ENCODE measurements around the gene MLYCD.
A peak's percentile ranks its signal among the peaks of the same experiment; 100 is the strongest.

The MLYCD gene

DNA sequence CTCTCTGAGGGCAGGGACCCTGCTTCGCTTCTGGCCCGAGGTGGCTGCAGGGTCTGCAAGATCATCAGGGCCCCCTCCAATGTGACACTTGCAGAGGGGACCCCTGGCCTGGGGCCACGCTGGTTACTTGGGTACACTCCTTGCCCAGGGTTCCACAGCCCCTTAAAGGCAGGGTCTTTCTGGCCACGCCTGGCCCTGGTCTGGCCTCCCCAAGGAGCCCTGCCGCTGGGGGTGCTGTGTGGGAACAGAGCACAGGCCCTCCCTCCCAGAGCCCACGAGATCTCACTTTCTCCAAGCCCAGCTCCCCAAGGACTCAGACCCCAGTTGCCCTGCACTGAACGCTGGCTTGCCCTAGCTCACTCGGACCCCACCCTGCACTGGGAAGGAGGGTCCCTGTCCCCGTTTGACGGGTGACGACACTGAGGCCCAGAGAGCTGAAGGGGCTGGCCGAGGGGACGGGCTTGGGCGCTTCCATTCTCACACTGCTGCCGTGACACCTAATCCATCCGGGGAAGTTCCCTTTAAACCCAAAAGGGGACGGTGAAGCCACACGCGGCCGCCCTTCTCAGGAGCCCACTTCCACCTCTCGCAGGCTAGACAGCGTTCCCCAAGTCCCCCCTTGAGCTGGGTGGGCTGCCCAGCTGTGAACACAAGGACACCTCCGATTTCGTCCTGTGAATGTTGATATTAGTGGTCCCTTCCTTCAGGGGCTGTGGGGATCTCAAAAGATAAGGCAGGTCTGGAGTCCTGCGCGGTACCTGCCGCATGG lies 27.2 kb downstream of the MLYCD start:
- TF ChIP-seq, protein P1, sequence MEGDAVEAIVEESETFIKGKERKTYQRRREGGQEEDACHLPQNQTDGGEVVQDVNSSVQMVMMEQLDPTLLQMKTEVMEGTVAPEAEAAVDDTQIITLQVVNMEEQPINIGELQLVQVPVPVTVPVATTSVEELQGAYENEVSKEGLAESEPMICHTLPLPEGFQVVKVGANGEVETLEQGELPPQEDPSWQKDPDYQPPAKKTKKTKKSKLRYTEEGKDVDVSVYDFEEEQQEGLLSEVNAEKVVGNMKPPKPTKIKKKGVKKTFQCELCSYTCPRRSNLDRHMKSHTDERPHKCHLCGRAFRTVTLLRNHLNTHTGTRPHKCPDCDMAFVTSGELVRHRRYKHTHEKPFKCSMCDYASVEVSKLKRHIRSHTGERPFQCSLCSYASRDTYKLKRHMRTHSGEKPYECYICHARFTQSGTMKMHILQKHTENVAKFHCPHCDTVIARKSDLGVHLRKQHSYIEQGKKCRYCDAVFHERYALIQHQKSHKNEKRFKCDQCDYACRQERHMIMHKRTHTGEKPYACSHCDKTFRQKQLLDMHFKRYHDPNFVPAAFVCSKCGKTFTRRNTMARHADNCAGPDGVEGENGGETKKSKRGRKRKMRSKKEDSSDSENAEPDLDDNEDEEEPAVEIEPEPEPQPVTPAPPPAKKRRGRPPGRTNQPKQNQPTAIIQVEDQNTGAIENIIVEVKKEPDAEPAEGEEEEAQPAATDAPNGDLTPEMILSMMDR (IDR thresholded peaks at IDR 0.05; ENCODE audit: control extremely low read depth, extremely low read depth, low read depth, missing control alignments) = peak; percentile 7
- POLR2A ChIA-PET = no interaction called here
- CTCF ChIA-PET = interaction anchor here (0.7 to 6.4 kb wide), 14 partner anchors 9 to 261 kb away, joined by 3 to 45 read pairs (median 4); partner anchors contain the start of genes OSGIN1 and TAF1C
- no peak for DNase-seq (ENCODE audit: extremely low spot score)

DNA sequence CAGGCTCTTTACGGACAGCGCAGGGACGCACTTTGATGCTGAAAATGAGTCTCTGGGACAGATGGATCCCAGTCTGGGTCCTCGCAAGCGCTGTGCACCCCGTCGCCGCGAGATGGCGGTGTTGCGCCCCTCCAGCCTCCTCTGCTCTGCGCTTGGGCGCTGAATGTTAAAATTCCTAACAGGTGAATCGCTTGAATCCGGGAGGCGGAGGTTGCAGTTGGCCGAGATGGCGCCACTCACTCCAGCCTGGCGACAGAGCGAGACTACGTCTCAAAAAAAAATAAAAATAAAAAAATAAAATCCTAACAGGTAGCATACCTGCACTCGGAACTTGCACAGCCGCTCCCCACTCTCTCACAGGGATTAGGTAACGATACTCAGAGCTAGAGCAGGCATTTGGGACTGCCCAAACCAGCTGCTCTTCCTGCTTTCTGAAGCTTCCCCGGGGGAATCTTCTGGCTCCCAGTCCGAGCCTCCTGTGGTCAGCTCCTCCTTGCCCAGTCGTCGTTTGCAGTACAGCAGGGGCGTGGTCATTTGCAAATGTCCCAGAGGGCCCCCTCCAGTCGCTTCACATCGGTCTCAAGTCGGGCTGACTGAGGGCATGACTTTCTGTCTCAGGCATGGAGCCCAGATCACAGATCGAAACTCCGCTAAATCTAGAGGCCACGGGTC lies 27.9 kb downstream of the MLYCD start:
- CTCF ChIA-PET = interaction anchor here (0.7 to 6.4 kb wide), 15 partner anchors 10 to 260 kb away, joined by 3 to 45 read pairs (median 4); partner anchors contain the start of genes OSGIN1 and TAF1C
- TF ChIP-seq, protein P1 (IDR thresholded peaks at IDR 0.05; ENCODE audit: control extremely low read depth, extremely low read depth, low read depth, missing control alignments) = peak; percentile 98
- POLR2A ChIA-PET = no interaction called here
- DNase-seq (ENCODE audit: extremely low spot score) = peak; percentile 84

DNA sequence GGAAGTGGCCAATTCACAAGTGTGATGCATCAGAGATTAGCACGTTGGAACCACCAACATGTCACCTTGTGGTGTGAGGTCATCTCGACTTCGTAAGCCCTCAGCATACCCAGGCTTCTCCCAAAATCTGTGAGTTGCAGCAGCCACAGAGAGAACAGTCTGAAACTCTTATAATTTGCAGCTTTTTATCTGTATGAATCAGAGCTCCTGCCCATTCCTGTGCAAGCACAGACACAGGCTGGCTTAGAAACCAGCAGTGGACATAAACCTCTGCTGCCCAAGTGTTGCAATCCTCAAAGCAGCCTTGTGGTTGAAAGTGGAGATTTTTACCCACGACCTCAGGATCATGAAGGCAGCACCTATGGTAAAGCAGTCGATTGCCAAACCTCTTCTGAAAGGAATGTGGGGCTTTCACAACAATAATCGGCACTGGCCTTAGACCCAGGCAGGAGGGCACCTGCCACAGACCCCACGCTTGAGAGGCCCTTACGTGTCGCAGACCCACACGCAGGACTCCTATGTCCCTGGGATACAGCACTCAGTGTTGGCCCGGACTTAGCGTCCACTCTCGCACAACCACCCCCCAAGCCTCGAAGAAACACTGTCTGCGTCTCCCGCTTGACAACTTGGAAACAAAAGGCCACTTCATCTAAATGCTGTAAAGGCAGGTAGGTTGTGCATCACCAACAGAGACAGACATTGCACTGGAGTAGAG lies 29.6 kb downstream of the MLYCD start:
- DNase-seq (ENCODE audit: extremely low spot score) = no peak
- POLR2A ChIA-PET = no interaction called here
- CTCF ChIA-PET = interaction anchor here (1.2 to 6.4 kb wide), 8 partner anchors 10 to 260 kb away, joined by 4 to 45 read pairs (median 6); partner anchors contain the start of genes OSGIN1 and TAF1C
- TF ChIP-seq, protein P1 (IDR thresholded peaks at IDR 0.05; ENCODE audit: control extremely low read depth, extremely low read depth, low read depth, missing control alignments) = no peak

DNA sequence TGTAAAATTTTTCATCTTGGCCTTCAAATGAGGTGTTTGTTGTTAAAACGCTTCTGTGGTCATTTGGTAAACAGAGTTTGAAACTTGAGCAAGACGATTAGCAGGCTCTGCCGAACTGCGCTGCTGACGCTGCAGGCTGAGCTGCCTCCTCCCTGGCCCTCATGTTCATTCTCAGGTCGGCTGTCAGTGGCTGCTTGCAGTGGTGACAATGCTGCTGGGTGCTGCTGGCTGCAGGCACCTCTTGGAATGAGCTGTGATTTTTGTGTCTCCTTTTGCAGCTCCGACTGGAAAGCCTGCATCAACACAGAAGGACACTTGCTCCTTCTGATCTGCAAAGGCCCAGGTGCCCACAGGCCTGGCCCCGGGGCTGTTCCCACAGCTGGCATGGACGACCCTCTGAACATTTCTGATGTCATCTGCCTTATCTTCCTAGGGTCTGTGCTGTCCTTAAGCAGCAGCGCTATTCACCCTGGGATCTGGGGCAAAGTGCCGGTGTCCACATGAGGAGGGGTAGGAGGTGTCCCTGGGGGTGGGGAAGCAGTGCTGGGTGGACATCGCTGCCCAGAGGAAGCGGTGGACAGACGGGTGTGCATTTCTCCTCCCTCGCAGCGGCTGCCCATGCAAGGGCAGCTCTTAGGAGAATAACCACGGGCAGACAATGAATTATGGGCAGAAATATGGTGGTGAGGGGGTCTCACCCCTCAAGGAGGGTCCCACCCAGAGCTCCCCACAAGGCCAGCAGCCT lies 31.1 kb downstream of the MLYCD start:
- DNase-seq (ENCODE audit: extremely low spot score) = no peak
- ChIA-PET CTCF (interaction anchor here (1.0 to 2.3 kb wide), 7 partner anchors 8 to 259 kb away, joined by 3 to 10 read pairs (median 4); partner anchors contain the start of gene TAF1C), POLR2A (no interaction called here)
- TF ChIP-seq, protein P1 (IDR thresholded peaks at IDR 0.05; ENCODE audit: control extremely low read depth, extremely low read depth, low read depth, missing control alignments) = no peak

DNA sequence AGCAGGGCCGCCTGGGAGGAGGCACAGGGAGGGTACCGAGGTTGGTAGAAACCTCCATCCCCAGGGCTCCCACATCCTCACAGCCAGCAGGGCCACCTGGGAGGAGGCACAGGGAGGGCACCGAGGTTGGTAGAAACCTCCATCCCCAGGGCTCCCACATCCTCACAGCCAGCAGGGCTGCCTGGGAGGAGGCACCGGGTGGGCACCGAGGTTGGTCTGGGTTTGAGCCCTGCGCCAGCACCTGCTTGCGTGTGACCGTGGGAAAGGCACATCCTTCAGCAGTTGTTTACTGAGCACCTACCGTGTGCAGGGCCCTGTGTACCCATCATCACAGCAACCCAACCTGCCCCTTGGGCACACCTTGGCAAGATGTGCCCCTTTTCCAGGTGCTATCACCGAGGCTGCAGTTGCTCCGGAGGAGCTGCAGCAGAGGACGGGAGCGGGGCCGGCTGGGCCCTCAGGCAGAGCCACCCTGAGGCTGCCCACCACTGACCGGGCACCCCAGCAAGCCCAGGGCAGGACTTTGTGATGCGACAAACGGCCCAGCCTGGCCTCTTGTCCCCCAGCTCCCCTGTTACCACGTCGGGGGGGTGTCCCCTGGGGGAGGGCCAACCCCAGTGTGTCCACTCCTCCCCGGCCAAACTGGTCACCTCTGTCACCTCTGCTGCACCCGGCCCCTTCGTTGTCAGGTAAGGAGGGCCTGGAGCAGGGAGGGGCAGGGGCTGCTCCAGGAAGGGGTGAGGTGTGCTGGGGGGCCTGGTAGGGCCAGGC lies 32.0 kb downstream of the MLYCD start:
- ChIA-PET POLR2A (no interaction called here), CTCF (interaction anchor here (0.9 kb wide), 1 partner anchor 132 kb away, joined by 3 read pairs; no protein-coding TSS in a partner anchor)
- no peak for DNase-seq (ENCODE audit: extremely low spot score)
- TF ChIP-seq, protein P1 (IDR thresholded peaks at IDR 0.05; ENCODE audit: control extremely low read depth, extremely low read depth, low read depth, missing control alignments) = no peak

Data from GM10248 (cell line).